Renal cortical epithelial cell (primary cell): ENCODE measurements around the gene ADK. TPM values are rescaled to one million over a fixed set of nuclear protein-coding genes. Genes with fewer than 3 reads are reported as not detected.
"Not testable (repeated sequence)": the region's sequence is repeated elsewhere in the genome, so short reads cannot be mapped to it uniquely, and the experiment has no call there.

Experiments
- DNase-seq: peaks from one replicate; pipeline ENCODE4 v3.0.0-alpha.2; 2011; ENCODE audit warnings: low read depth
- total RNA-seq: library from RNA; depleted of rRNA; stranded (reverse); fragments of >200 nt; gene quantifications from 2 replicates; pipeline ENCODE4 v1.2.3, GENCODE V29; 2014

Gene ADK
- total RNA-seq, 1 donor from 2014 or later: 74.9 TPM

GRCh38 chr10:74179111-74179710 is 28.2 kb downstream of the ADK start:
- no peak for DNase-seq

DNA sequence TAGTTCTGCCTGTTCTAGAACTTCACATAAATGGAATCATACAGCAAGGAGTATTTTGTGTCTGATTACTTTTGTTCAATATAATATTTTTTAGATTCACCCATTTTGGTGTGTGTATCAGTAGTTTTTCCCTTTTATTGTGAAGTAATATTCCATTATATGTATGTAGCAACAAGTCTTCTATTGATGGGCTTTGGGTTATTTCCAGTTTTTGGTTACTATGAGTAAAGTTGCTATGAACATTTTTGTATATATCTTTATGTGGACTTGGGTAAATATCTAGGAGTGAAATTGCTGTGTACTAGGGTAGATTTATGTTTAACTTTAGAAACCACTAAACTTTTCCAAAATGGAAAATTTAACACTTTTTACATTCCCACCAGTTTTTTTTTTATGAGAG is 35.7 kb downstream of the ADK start:
- no peak for DNase-seq

GRCh38 chr10:74187237-74187636 is 36.2 kb downstream of the ADK start:
- no peak for DNase-seq

- DNase-seq: not testable (repeated sequence)
These were observed 37.6 kb downstream of the ADK start for GRCh38 chr10:74188617-74189016.

GRCh38 chr10:74189999-74190421 is 39.0 kb downstream of the ADK start:
- peak; percentile 95 for DNase-seq

DNA sequence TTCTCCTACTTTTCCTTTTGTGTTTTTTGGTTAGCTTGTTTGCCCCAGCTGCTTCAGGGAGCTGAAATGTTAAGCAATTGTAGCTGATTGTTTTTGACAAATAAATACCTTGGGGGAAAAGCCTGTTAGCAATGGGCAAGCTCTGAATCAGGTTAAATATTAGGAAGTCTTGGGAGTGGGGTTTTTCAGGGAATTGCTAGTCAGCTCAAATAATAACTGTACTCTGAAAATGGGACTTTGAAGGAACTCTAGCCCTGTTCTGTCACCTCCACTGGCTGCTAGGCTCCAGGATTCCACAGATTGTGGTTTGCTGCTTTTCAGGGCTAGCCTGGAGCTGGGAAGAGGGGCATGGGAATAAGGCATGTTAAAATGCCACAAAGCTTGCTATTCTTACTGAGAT is 39.5 kb downstream of the ADK start:
- peak; percentile 75 for DNase-seq

DNA sequence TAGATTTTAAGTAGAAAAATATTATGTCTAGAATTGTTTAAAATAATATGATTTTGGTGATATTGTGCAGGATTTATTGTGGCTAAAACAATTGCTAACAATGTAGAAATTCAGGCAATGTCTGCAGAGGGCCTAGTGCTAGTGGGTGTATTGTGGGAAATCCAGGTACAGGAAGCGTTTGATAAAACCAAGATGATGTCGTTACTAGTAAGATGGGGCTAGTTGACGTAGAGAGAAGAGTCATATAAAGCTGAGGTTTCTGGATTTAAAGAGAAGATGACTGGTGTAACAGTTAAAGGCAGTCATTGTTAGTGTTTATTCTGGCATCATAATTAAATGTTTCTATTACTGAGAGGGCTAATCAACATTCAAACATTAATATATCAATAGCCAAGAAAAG is 43.5 kb downstream of the ADK start:
- DNase-seq: no peak

- DNase-seq: no peak
These were observed 44.0 kb downstream of the ADK start for GRCh38 chr10:74194999-74195398.

GRCh38 chr10:74199315-74199714 is 48.3 kb downstream of the ADK start:
- DNase-seq: no peak

- peak; percentile 46 for DNase-seq
These were observed 51.3 kb downstream of the ADK start for GRCh38 chr10:74202356-74202755.

- DNase-seq: no peak
These were observed 55.7 kb downstream of the ADK start for GRCh38 chr10:74206746-74207145.

DNA sequence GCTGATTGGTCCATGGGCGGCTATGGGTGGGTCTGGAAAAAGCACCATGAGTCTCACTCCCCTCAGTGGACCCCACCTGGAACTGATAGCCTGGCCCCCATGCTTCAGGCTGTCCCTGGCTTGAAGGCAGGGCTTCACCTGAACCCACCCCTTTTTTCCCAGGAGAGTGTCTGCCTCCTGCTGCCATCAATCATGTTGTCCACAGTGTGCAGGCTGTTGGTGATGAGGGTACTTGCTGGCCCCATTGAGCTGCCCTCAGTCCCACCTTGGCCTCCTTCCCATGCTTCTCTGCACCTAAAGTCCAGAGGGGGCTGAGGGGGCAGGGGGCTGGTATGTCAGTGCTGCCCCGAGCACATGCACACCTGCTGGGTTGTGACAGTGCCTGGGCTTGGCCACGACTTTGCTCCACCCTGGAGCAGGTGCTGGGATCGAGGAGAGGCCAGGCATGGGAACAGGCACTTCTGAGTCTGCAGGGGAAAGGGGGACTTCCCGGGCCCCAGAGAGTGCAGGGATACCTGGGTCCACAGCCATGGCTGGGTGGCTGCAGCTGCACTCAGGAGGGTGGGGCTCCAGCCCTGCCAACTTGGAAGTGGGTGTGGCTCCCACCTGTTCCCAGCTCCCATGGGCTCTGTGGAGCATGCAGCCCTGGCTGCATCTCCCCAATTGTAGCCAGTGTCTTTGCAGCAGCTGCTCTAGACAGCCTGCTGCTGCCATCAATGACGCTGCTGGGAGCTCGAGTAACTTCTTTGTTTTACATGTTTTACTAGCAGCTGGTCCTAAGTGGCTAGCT is 56.9 kb downstream of the ADK start:
- DNase-seq: no peak

DNA sequence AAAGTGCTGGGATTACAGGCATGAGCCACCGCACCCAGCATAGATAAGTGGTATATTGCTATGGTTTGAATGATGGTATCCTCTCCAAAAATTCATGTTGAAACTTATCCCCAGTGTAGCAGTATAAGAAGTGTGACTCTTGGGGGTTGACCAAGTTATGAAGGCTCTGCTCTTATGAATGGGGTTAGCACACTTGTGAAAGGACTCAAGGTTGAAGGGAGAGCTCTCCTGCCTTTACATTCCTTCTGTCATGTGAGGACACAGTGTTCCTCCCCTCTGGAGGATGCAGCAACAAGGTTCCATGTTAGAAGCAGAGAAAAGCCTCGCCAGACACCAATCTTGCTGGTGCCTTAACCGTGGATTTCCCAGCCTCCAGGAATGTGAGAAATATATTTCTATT is 58.0 kb downstream of the ADK start:
- DNase-seq: no peak

DNA sequence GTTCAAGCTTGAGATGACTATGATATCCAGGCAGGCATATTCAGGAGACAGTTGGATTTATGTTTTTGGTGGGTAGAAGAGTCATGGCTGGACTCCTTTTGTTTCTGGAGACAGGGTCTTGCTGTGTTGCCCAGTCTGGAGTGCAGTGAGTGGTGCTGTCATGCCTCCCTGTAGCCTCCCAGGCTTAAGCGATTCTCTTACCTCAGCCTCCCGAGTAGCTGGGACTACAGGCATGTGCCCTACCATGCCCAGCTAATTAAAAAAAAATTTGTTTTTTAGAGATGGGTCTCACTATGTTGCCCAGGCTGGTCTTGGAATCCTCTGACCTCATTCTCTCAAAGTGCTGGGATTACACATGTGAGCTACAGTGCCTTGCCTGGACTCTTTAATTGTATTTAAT is 62.0 kb downstream of the ADK start:
- no peak for DNase-seq

- no peak for DNase-seq
These were observed 62.6 kb downstream of the ADK start for GRCh38 chr10:74213571-74214162.

DNA sequence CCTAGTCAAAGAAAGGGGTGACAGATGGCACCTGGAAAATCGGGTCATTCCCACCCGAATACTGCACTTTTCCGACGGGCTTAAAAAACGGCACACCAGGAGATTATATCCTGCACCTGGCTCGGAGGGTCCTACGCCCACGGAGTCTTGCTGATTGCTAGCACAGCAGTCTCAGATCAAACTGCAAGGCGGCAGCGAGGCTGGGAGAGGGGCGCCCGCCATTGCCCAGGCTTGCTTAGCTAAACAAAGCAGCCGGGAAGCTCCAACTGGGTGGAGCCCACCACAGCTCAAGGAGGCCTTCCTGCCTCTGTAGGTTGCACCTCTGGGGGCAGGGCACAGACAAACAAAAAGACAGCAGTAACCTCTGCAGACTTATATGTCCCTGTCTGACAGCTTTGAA is 66.1 kb downstream of the ADK start:
- not testable (repeated sequence) for DNase-seq

GRCh38 chr10:74222467-74222866 is 71.4 kb downstream of the ADK start:
- not testable (repeated sequence) for DNase-seq

DNA sequence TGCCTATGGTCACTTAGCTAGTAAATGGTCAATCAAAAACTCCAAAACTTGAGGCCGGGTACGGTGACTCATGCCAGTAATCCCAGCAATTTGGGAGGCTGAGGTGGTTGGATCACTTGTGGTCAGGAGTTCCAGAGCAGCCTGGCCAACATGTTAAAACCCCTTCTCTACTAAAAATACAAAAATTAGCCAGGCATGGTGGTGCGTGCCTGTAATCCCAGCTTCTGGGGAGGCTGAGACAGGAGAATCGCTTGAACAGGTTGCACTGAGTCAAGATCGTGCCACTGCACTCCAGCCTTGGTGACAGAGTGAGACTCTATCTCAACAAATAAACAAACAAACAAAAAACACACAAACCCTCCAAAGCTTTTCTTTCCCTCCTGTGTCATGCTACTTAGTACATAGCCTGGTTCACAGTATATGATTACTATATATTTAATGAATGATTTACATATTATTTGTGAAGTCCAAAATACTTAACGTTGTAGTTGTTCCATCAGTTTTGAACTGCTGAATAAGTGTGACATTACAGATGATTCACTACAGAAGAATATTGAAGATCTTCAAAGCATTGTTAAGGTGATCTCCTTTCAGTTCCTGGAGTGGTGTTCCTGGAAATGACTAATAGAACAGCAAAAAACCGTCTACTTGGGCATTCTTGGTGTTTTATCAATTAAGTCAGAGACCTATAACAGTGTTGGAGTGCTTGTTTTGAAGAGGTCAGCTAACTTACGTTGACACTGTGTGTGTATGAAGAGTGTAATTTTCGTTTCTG is 72.9 kb downstream of the ADK start:
- peak; percentile 95 for DNase-seq

- DNase-seq: peak; percentile 89
These were observed 76.8 kb downstream of the ADK start for GRCh38 chr10:74227697-74228424.

DNA sequence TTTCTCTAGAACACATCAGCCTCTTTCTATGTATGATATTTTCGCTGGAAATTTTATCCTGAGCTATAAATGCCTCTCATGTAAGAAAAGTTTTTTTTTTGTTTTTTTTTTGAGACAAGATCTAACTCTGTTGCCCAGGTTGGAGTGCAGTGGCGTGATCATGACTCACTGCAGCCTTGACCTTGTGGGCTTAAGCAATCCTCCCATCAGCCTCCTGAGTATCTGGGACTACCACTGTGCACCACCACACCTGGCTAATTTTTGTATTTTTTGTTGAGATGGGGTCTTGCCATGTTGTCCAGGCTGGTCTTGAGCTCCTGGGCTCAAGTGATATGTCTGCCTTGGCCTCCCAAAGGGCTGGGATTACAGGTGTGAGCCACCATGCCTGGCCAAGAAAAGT is 80.4 kb downstream of the ADK start:
- peak; percentile 76 for DNase-seq

DNA sequence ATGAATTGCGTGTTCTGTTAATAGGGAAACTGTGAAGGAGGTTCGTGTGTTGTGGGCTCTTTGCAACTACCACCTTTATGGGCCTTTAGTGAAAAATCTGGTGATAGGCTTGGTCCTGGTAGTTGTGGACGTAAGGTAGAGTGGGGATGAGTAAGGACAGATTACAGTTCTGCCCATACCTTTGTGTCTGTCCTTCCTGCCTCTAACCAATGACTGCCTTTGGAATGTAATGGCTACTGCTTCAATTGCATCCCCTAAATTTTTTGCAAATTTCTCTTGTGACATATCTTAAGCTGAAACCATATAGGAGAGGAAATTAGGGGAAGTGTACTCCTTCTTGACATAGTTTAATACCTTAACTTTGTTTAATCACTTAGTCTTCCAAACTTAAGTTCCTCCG is 82.3 kb downstream of the ADK start:
- DNase-seq: no peak

DNA sequence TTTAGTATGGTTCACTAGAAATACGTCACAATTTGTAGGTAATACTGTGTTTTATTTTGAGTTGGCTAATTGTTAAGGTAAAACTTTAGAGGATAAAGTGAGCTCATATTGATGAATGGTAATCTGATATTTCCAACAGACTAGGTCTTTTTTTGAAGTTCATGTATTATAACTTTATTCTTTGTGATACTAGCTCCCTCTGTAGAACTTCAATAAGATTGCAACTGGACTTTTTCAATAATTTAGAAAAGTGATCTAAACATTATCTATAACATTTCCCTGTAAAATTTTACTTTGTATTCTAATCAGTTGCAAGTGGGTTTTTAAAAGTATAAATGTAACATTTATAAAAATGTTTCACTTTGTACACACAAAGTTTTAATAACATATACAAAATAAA is 83.5 kb downstream of the ADK start:
- peak; percentile 47 for DNase-seq
